Measurements from ENCODE around the gene NDRG3.
"Not testable (repeated sequence)": the region's sequence is repeated elsewhere in the genome, so short reads cannot be mapped to it uniquely, and the experiment has no call there.

NDRG3 gene

GRCh38 chr20:36686944-36687343, 58.9 kb downstream of the NDRG3 start:
- DNase-seq: no peak

- no peak for DNase-seq
These were observed 59.4 kb downstream of the NDRG3 start for GRCh38 chr20:36686504-36686903.

- no peak for DNase-seq
These were observed 61.1 kb downstream of the NDRG3 start for GRCh38 chr20:36684747-36685146.

GRCh38 chr20:36682311-36682710, 63.6 kb downstream of the NDRG3 start:
- DNase-seq: no peak

- no peak for DNase-seq
These were observed 68.5 kb downstream of the NDRG3 start for GRCh38 chr20:36677422-36677771.

GRCh38 chr20:36676701-36677421, 69.0 kb downstream of the NDRG3 start:
- no peak for DNase-seq

- not testable (repeated sequence) for DNase-seq
These were observed 70.3 kb downstream of the NDRG3 start for GRCh38 chr20:36675545-36675944.

GRCh38 chr20:36672991-36673390, 72.9 kb downstream of the NDRG3 start:
- DNase-seq: no peak

GRCh38 chr20:36670665-36671357, 75.1 kb downstream of the NDRG3 start:
- DNase-seq: no peak

- DNase-seq: no peak
These were observed 79.6 kb downstream of the NDRG3 start for GRCh38 chr20:36666181-36666740.

GRCh38 chr20:36663031-36663430, 82.9 kb downstream of the NDRG3 start:
- no peak for DNase-seq

GRCh38 chr20:36658300-36658699, 87.6 kb downstream of the NDRG3 start:
- DNase-seq: no peak

GRCh38 chr20:36656733-36657132, 89.2 kb downstream of the NDRG3 start:
- DNase-seq: no peak

GRCh38 chr20:36655004-36655403, 90.9 kb downstream of the NDRG3 start:
- no peak for DNase-seq

- no peak for DNase-seq
These were observed 91.4 kb downstream of the NDRG3 start for GRCh38 chr20:36654506-36654905.

- no peak for DNase-seq
These were observed 92.4 kb downstream of the NDRG3 start for GRCh38 chr20:36653456-36653855.

- no peak for DNase-seq
These were observed 98.4 kb downstream of the NDRG3 start for GRCh38 chr20:36647196-36648121.

GRCh38 chr20:36646678-36647077, 99.2 kb downstream of the NDRG3 start:
- DNase-seq: no peak

- DNase-seq: peak; percentile 58
These were observed 99.9 kb downstream of the NDRG3 start, which contains the start of gene SLA2 for GRCh38 chr20:36645998-36646397. TSS of gene SLA2 (minus strand) at chr20:36646196. CDS start at chr20:36641335, 4,861 bp downstream.

GRCh38 chr20:36645353-36645752, 100.5 kb downstream of the NDRG3 start:
- DNase-seq: no peak

- no peak for DNase-seq
These were observed 101.2 kb downstream of the NDRG3 start for GRCh38 chr20:36644706-36645095.

GRCh38 chr20:36644032-36644705, 101.7 kb downstream of the NDRG3 start:
- DNase-seq: peak; percentile 47

Measured in effector CD4-positive, alpha-beta T cell (primary cell).